AG08395 (cell line): ENCODE data around the gene MDK.
A peak's percentile ranks its signal among the peaks of the same experiment; 100 is the strongest.
"Not testable (repeated sequence)": the region's sequence is repeated elsewhere in the genome, so short reads cannot be mapped to it uniquely, and the experiment has no call there.

ENCODE experiments used
- DNase-seq: peaks from one replicate; pipeline ENCODE4 v3.0.0; 2012; ENCODE audit warnings: mixed read lengths, low spot score

Gene MDK

GRCh38 chr11:46369458-46370152 is 11.9 kb upstream of the MDK start:
- DNase-seq: peak; percentile 85

- no peak for DNase-seq
Observed at GRCh38 chr11:46370253-46370652, 11.2 kb upstream of the MDK start.

GRCh38 chr11:46371262-46371661 is 10.2 kb upstream of the MDK start:
- not testable (repeated sequence) for DNase-seq

DNA sequence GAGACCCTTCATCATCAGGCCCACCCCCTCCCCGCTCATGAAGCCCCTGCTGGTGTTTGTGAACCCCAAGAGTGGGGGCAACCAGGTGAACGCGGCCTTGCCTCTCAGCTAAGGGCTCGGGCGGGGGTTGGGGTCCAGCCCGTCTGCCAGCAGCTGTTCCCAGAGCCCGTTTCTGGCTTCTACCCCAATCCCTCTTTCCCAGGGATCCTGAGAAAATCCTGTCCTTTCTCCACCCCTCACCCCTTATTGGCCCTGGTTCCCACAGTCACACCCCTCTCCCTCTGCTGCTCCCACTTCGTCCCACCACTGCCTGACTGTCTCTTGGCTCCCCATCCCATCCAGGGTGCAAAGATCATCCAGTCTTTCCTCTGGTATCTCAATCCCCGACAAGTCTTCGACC is 9.4 kb upstream of the MDK start:
- no peak for DNase-seq

DNA sequence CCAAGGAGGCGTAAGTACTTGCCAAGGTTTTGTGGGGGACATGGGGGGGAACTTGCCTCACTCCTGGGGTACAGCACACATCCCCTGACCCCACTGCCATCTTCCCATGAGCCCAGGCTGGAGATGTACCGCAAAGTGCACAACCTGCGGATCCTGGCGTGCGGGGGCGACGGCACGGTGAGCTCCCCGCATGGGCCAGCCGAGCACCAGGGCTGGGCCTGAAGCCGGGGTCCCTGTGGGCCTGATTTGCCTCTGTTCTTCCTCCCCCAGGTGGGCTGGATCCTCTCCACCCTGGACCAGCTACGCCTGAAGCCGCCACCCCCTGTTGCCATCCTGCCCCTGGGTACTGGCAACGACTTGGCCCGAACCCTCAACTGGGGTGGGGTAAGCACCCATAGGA is 9.0 kb upstream of the MDK start:
- not testable (repeated sequence) for DNase-seq

DNA sequence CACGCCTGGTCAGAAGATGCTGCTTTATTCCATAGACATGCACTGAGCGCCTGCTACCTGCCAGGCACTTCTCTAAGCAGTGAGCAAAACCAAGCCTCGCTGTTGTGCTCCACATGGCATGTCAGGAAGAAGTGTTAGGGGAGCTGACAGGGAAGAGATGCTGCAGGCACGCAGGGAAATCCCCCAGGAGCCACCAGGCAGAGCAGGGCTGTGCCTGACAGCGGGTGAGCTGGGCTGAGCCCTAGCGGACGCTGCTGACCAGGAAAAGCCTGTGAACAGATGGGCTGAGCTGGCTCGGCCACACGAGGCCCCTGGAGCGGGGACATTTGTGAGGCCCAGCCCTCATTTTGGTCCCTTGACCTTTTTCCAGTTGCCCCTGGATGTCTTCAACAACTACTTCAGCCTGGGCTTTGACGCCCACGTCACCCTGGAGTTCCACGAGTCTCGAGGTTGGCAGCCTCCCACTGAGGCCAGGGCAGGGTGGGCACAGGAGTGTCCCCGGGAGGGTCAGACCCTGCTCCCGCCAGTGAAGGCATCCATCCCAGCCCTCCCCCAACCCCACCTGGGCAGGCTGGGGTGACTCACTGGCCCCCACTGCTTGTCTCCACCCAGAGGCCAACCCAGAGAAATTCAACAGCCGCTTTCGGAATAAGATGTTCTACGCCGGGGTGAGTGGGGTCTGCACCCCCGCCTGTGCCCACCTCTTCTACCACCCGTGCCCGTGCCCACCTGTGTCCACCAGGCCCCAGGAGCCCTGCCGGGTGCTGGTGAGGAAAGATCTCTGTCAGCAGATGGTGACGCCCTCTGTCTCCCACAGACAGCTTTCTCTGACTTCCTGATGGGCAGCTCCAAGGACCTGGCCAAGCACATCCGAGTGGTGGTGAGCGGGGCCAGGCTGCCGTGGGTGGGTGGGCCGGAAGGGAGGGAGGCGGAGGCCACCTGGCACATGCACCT is 7.4 kb upstream of the MDK start:
- DNase-seq: no peak

GRCh38 chr11:46374815-46375214 is 6.7 kb upstream of the MDK start:
- no peak for DNase-seq

DNA sequence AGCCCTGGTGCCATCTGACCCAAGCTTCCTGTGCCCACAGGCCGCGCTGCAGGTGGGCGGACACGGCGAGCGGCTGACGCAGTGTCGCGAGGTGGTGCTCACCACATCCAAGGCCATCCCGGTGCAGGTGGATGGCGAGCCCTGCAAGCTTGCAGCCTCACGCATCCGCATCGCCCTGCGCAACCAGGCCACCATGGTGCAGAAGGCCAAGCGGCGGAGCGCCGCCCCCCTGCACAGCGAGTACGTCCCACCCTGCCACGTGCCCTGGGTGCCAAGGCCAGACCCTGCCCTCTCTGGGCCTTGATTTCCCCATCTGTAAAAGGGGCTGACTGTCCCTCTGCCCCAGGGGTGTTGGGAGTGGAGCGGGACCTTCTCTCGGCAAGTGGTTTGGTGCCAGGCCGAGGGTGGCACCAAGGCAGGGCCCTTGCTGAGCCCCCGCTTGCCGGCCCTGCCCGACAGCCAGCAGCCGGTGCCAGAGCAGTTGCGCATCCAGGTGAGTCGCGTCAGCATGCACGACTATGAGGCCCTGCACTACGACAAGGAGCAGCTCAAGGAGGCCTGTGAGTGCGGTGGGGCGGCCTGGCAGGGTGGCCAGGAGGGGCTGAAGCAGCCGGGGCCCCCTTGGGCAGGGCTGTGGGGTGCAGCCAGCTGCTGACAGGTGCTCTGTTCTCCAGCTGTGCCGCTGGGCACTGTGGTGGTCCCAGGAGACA is 5.9 kb upstream of the MDK start:
- no peak for DNase-seq

DNA sequence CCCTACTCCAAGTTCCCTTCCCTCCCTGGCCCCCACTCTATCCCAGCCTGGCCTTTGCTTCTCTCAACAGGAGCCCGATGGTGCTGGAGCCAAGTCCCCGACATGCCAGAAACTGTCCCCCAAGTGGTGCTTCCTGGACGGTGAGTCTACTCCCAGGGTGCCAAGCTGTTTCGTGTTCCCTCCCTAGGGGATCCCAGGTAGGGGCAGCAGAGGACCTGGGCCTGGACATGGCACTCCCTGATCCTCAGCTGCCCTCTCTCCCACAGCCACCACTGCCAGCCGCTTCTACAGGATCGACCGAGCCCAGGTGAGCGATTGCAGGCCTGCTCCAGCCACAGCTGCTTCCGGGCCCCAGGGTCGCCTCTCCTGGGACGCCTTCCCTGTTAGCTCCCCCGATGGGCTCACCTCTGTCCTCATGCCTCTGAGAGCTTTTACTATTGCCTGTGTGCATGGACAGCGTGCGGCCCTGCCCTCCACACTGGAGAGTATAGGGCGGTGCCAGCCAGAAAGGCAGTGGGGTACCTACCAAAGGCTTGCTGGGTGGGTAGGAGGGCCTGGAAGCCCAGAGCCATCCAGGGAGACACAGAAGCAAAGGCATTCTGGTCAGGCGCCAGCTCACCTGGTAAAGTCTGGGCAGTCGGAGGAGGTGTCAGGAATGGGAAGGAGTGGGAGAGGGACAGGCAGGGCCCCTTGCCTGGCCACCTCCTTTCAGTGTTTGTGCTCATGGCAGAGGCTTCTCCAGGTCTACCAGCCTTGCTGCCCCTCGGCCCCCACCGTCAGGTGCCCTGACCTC is 5.0 kb upstream of the MDK start:
- DNase-seq: no peak

GRCh38 chr11:46377290-46377689 is 4.2 kb upstream of the MDK start:
- no peak for DNase-seq

GRCh38 chr11:46377831-46378230 is 3.6 kb upstream of the MDK start:
- DNase-seq: no peak

DNA sequence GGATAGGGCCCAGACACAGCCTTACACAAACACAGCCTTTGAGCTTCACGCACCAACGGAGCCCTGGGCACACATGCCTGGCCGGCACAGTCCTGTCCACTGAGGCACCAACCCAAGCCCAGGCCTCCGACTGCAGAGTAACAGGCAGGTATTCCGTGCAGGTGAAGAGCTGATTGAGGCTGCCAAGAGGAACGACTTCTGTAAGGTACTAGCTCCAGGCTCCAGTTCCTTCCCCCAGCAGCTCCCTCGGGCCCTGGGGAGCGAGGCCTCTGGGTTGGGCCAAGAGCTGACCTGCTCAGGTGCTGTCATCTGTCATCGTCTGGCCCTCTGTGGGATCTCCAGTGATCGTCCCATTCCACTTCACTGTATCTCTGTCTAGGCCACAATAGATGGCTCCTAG is 3.2 kb upstream of the MDK start:
- DNase-seq: no peak

- no peak for DNase-seq
Observed at GRCh38 chr11:46378811-46379481, 2.5 kb upstream of the MDK start.

GRCh38 chr11:46379482-46380293 is 1.8 kb upstream of the MDK start:
- DNase-seq: not testable (repeated sequence)

DNA sequence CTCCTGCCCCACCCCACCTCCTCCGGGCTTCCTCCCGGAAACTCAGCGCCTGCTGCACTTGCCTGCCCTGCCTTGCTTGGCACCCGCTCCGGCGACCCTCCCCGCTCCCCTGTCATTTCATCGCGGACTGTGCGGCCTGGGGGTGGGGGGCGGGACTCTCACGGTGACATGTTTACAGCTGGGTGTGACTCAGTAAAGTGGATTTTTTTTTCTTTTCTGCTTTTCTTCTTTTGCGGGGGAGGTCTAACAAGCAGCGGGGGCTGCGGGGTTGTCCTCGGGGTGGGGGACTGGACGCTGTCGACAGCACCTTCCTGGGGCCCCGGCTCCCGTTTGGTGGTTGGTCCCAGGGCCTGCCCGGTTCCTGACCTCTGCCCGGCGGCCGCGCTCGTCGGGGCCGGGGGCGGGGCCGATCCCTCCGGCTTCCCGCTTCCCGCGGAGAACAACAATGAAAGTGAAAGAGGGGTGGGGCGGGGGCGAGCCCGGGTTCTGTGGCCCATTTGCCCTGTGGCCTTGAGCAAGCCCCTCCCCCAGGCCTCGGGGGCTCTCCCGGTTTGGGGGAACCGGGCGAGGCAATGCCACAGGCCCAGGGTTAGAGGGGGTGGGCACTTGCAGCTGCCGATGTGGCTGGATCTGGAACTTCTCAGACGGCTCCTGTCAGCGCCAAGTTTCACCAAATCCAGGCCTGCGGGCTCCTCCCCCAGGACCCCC is 975 bp upstream of the MDK start:
- peak; percentile 61 for DNase-seq

DNA sequence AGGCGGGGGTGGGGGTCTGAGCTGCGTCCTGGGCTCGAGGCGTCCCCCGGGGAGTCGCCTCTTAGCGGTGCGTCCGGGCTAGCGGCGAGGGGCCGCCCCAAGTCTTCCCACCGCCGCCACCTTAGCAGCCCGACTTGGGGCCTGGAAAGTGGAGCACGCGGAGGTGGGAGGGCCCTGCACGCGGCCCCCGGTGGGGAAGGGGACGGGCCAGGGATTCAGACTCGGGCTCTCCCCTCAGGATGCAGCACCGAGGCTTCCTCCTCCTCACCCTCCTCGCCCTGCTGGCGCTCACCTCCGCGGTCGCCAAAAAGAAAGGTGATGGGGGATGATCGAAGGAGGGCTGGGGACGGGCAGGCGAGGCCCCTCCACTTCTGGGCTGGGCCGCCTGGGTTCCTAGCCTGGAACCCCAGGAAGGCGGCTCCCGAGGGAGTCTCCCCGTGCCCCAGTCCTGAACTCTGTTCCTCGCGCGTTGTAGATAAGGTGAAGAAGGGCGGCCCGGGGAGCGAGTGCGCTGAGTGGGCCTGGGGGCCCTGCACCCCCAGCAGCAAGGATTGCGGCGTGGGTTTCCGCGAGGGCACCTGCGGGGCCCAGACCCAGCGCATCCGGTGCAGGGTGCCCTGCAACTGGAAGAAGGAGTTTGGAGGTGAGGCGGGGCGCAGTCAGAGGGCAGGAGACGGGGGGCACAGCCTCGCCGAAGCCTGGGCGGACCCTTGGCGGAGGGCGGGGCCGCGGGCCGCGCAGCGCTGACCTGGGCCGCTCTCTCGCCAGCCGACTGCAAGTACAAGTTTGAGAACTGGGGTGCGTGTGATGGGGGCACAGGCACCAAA is 563 bp downstream of the MDK start:
- no peak for DNase-seq

DNA sequence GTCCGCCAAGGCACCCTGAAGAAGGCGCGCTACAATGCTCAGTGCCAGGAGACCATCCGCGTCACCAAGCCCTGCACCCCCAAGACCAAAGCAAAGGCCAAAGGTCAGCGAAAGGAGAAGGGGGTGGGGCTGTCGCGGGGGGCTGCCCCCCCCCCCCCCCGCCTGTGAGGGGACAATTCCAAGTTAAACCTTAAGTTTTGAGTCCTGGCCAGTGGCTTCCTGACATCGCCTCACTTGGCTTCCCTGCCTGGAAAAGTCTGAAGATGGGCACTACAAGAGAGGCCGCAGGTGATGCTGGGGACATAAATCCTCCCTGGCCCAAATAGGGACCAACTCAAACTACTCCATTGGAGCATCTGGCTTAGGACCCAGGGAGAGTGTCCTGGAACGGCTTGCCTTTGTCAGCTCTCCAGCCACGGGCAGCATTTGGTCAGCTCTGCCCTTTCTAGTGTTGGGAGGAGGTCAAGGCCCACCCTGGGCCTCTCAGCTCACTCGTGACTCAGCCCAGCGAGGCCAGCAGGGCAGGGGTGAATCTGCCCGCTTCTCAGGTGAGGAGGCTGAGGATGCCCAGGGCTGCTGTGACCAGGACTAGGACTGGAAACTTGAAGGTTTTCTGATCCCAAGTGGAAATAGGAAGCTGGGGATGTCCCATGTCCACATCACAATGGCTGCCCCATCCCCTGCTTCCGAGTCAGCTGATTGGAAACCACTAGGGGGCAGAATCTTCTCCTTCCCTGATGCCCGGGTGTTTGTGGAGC is 1.4 kb downstream of the MDK start:
- DNase-seq: peak; percentile 62

- DNase-seq: no peak
Observed at GRCh38 chr11:46383404-46383758, 1.9 kb downstream of the MDK start.
